K562 (cell line): ENCODE results near the gene CBFA2T2. TPM values are rescaled to one million over a fixed set of nuclear protein-coding genes. Genes with fewer than 3 reads are reported as not detected.

Source experiments
- ATAC-seq: fragments of 200-7000 bp; cut with Tn5 transposase; 3 replicates; pipeline ENCODE4 v1.9.1; 2020; ENCODE audit warnings: moderate library complexity
- BruUV-seq: library from RNA; stranded (reverse); fragments of 400-500 nt; replicated peaks from 2 replicates; lab custom pipeline; 2021; lab: Mats Ljungman, UMichigan
- CTCF ChIA-PET: fragments of 300-600 bp; formaldehyde crosslinking; extraction: SDS; loops from one replicate; lab custom pipeline; 2021; ENCODE audit warnings: low intra/inter-chr PET ratio; lab: Yijun Ruan, JAX
- POLR2A ChIA-PET: fragments of 300-600, 350-650 bp; sonication (Branson Sonifier 250); formaldehyde crosslinking; extraction: SDS; loops from one replicate; lab custom pipeline; 2021; ENCODE audit warnings: antibody characterized with exemption, inconsistent platforms; lab: Yijun Ruan, JAX
- DNase-seq, 4 experiments: peaks; one replicate each; pipeline versions ENCODE4 v3.0.0 to v3.0.0-alpha.2; 2011 to 2018; ENCODE audit warnings: low spot score in 3 of 4, mixed read lengths in 3 of 4; ENCODE audit errors: extremely low read depth in 1 of 4
- FAIRE-seq: peaks from 2 replicates; lab custom pipeline; 2011; peaks lifted over from hg19 to GRCh38; lab: Jason Lieb, UNC
- H2AFZ ChIP-seq: 2 replicates; pipeline ENCODE4 v1.6.0; 2011; ENCODE audit warnings: low read depth, low read length, control low read depth, inconsistent platforms
- H3K27ac ChIP-seq: fragments of 200-600 bp; 3 replicates; pipeline ENCODE4 v1.8.0; 2011; ENCODE audit warnings: low read depth, mild to moderate bottlenecking, control low read depth, inconsistent platforms, low read length, moderate library complexity, mixed read lengths; ENCODE audit errors: extremely low read depth
- H3K27me3 ChIP-seq, 2 experiments: fragments of 300-600 bp in 1 of 2; 2 replicates in 1 of 2; 3 replicates in 1 of 2; pipeline versions ENCODE4 v1.6.0 to v1.8.0; 2011; ENCODE audit warnings: inconsistent platforms in 2 of 2, low read length in 2 of 2, mild to moderate bottlenecking in 1 of 2, mixed read lengths in 1 of 2, moderate library complexity in 1 of 2; ENCODE audit not compliant: control insufficient read depth in 2 of 2, insufficient read depth in 2 of 2
- H3K36me3 ChIP-seq: fragments of 300-600 bp; 3 replicates; pipeline ENCODE4 v1.8.0; 2011; ENCODE audit warnings: mild to moderate bottlenecking, low read length, inconsistent platforms; ENCODE audit not compliant: control insufficient read depth, insufficient read depth
- H3K4me1 ChIP-seq, 2 experiments: fragments of 200-600 bp in 1 of 2; replicated peaks in 1 of 2; 2 replicates in 1 of 2; 3 replicates in 1 of 2; pipeline versions ENCODE4 v1.5.1 to v1.8.0; 2011; ENCODE audit warnings: inconsistent platforms in 2 of 2, low read length in 2 of 2, mild to moderate bottlenecking in 1 of 2, mixed read lengths in 1 of 2, moderate library complexity in 1 of 2; ENCODE audit not compliant: control insufficient read depth in 2 of 2, insufficient read depth in 2 of 2
- H3K4me2 ChIP-seq: 2 replicates; pipeline ENCODE4 v1.6.1; 2011; ENCODE audit warnings: low read length, control low read depth, inconsistent platforms, mixed read lengths; ENCODE audit not compliant: insufficient read depth
- H3K4me3 ChIP-seq: fragments of 200-600 bp; sonication (generic), shearing (Covaris generic); 2 replicates; pipeline ENCODE4 v1.5.1; 2016; ENCODE audit warnings: control low read depth, inconsistent platforms
- H3K79me2 ChIP-seq: fragments of 200-600 bp; 3 replicates; pipeline ENCODE4 v1.8.0; 2011; ENCODE audit warnings: low read length, inconsistent platforms; ENCODE audit not compliant: control insufficient read depth, insufficient read depth
- H3K9ac ChIP-seq, 2 experiments: 2 replicates each; pipeline versions ENCODE4 v1.6.0 to v1.6.1; 2011; ENCODE audit warnings: low read depth in 2 of 2, low read length in 2 of 2, control low read depth in 1 of 2, inconsistent platforms in 1 of 2, mild to moderate bottlenecking in 1 of 2, mixed read lengths in 1 of 2; ENCODE audit not compliant: insufficient read depth in 1 of 2
- H3K9me1 ChIP-seq: one replicate; pipeline ENCODE4 v1.6.0; 2011; ENCODE audit warnings: inconsistent platforms, mild to moderate bottlenecking, low read length, moderate library complexity; ENCODE audit not compliant: control insufficient read depth, insufficient read depth
- H3K9me3 ChIP-seq: replicated peaks from 2 replicates; pipeline ENCODE4 v1.5.1; 2011; ENCODE audit warnings: low read depth, low read length, inconsistent platforms; ENCODE audit not compliant: control insufficient read depth, insufficient read depth
- H4K20me1 ChIP-seq: replicated peaks from 2 replicates; pipeline ENCODE4 v1.6.1; 2011; ENCODE audit warnings: low read length, inconsistent platforms, mixed read lengths; ENCODE audit not compliant: control insufficient read depth, insufficient read depth
- CBFA2T3 ChIP-seq: fragments of 450-650 bp; IDR thresholded peaks from 2 replicates; pipeline ENCODE4 v1.6.1; 2017
- HDGF ChIP-seq: fragments of 450-650 bp; IDR thresholded peaks from 2 replicates; pipeline ENCODE4 v1.6.1; 2016
- OTX1 ChIP-seq: fragments of 450-650 bp; formaldehyde crosslinking; IDR thresholded peaks from 2 replicates; pipeline ENCODE4 v1.4.0; 2022; ENCODE audit warnings: mild to moderate bottlenecking
- TEAD1 ChIP-seq, 2 experiments: fragments of 450-650 bp in 1 of 2; sonication (generic) in 1 of 2; formaldehyde crosslinking; IDR thresholded peaks; 2 replicates each; pipeline versions ENCODE4 v1.4.0 to v1.8.0; 2020 to 2022; ENCODE audit warnings: mild to moderate bottlenecking in 2 of 2, missing genetic modification reagents in 1 of 2
- ZBTB1 ChIP-seq: sonication (generic); formaldehyde crosslinking; IDR thresholded peaks from 2 replicates; pipeline ENCODE4 v1.8.1; 2023; ENCODE audit warnings: missing genetic modification reagents, low read depth, mild to moderate bottlenecking, borderline replicate concordance
- ZNF668 ChIP-seq: fragments of 250-450 bp; sonication (Bioruptor Pico); IDR thresholded peaks from 2 replicates; pipeline ENCODE4 v1.8.0; 2022; ENCODE audit warnings: mild to moderate bottlenecking, inconsistent platforms
- WGBS: fragments of 100-300 bp; shearing (Covaris generic); methylation state at CpG from one replicate; pipeline ENCODE4 v1.1.6; 2016; ENCODE audit warnings: low coverage, mixed read lengths; ENCODE audit not compliant: insufficient coverage; ENCODE audit errors: missing lambda C conversion rate; 5-methylcytosine and 5-hydroxymethylcytosine counted together
- in situ Hi-C: fragments of 300-500 bp; cut with MboI; formaldehyde crosslinking; loops from 4 replicates; pipeline ENCODE4 v1.15.0; 2018; ENCODE audit warnings: inconsistent platforms, mixed read lengths
- intact Hi-C: fragments of 100-400 bp; cut with micrococcal nuclease; formaldehyde crosslinking; loops from 2 replicates; pipeline ENCODE4 v1.14.2; 2022
- polyA plus RNA-seq, 8 experiments: library from polyadenylated mRNA; depleted of rRNA in 4 of 8; stranded (reverse) in 5 of 8; unstranded in 3 of 8; fragments of >200 nt; fragmentation: Nextera tagmentation in 2 of 8; fragmentation: Illumina TruSeq in 1 of 8; extraction: Ambion mirVana in 2 of 8; extraction: Trizol in 1 of 8; gene quantifications; 2 replicates each; pipeline versions ENCODE4 v1.2.1 to v1.2.3, GENCODE V29; 2011 to 2014; ENCODE audit warnings: inconsistent platforms in 1 of 8, missing spikeins in 1 of 8
- total RNA-seq, 7 experiments: library from RNA; depleted of rRNA in 6 of 7; stranded (reverse); fragments of >200 nt in 6 of 7; fragmentation: Illumina TruSeq in 2 of 7; extraction: Trizol in 2 of 7; gene quantifications; 2 replicates each; pipeline versions ENCODE4 v1.2.1 to v1.2.3, GENCODE V29; 2011 to 2021; ENCODE audit warnings: low replicate concordance in 1 of 7
- TF ChIP-seq, protein P1 (sequence below), 2 experiments: IDR thresholded peaks; 2 replicates each; pipeline ENCODE4 v1.6.1; 2012; ENCODE audit warnings: improper control_type of control experiment in 2 of 2, low read depth in 2 of 2, low read length in 2 of 2, borderline replicate concordance in 1 of 2

CBFA2T2 gene
- total and polyA plus RNA-seq, 9 of the 15 experiments (the other 6 are each of a cell fraction or from before 2014, with no cell fraction given), result 0.27 to 9.6 (median 5.8) TPM

- Histone ChIP-seq H3K4me2 (no peak overlapping the region), H3K4me1 (no peaks in the 10 kb centered on the region), H4K20me1 (no peaks in the 10 kb centered on the region), H3K4me3 (no peak overlapping the region), H3K9ac (0 out of 4 replicates have a peak overlapping the region, but pooled peaks of 1 of the 2 experiments have one; percentile 57), H3K27me3 (no peaks in the 10 kb centered on the region), H3K27ac (no peak overlapping the region), H2AFZ (no peak overlapping the region), H3K36me3 (peaks cover 22% of the 10 kb centered on the region; the same call in 2 of the 3 replicates), H3K9me3 (no peaks in the 10 kb centered on the region), H3K79me2 (no peaks in the 10 kb centered on the region), H3K9me1 (no peaks in the 10 kb centered on the region)
- intact Hi-C loops, result no loop called here
- ATAC-seq, result no peak
- TF ChIP-seq ZNF668 (CRISPR knock-in tag), result no peak
- no peak for DNase-seq
- in situ Hi-C loops, result no loop called here
- 88% methylated on average over 10 of the region's 10 CpGs for WGBS
- ChIA-PET CTCF (no interaction called here), POLR2A (no interaction called here)
- peak; percentile 19 for FAIRE-seq
- no TSS peak for BruUV-seq
These were observed 132.9 kb downstream of the CBFA2T2 start for GRCh38 chr20:33622705-33623365.

DNA sequence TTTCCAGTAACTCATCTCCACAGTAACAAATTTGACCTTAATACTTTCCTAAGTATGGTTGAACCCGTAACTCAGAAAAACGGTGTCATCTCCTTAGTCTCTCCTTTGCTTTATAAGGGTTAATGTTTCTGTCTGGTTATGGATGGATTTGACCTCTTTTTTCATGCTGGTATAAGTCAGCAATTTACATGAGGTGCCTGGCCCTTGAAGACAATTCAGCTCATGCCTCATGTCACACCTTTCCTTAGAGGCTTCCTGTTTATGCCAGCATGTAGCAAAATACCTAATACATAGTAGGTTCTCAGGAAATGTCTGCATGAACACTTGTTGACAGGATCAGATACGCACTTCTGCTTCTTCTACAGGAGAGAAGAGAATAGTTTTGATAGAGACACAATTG, 134.5 kb downstream of the CBFA2T2 start:
- 74% methylated on average over 3 of the region's 3 CpGs for WGBS
- Histone ChIP-seq H3K9me1 (no peaks in the 10 kb centered on the region), H3K9ac (no peak overlapping the region), H3K27me3 (no peaks in the 10 kb centered on the region), H4K20me1 (no peaks in the 10 kb centered on the region), H3K79me2 (no peaks in the 10 kb centered on the region), H3K4me2 (no peak overlapping the region), H2AFZ (no peak overlapping the region), H3K27ac (no peak overlapping the region), H3K4me1 (no peaks in the 10 kb centered on the region; a peak in 1 of 5 replicates), H3K9me3 (no peaks in the 10 kb centered on the region), H3K4me3 (no peak overlapping the region), H3K36me3 (peaks cover 32% of the 10 kb centered on the region; the same call in 2 of the 3 replicates)
- in situ Hi-C loops, result no loop called here
- POLR2A ChIA-PET, result no interaction called here
- no peak for DNase-seq
- CTCF ChIA-PET, result no interaction called here
- ATAC-seq, result no peak
- TSS peak; percentile 30 for BruUV-seq
- intact Hi-C loops, result no loop called here
- FAIRE-seq, result no peak
- TF ChIP-seq, protein P1, sequence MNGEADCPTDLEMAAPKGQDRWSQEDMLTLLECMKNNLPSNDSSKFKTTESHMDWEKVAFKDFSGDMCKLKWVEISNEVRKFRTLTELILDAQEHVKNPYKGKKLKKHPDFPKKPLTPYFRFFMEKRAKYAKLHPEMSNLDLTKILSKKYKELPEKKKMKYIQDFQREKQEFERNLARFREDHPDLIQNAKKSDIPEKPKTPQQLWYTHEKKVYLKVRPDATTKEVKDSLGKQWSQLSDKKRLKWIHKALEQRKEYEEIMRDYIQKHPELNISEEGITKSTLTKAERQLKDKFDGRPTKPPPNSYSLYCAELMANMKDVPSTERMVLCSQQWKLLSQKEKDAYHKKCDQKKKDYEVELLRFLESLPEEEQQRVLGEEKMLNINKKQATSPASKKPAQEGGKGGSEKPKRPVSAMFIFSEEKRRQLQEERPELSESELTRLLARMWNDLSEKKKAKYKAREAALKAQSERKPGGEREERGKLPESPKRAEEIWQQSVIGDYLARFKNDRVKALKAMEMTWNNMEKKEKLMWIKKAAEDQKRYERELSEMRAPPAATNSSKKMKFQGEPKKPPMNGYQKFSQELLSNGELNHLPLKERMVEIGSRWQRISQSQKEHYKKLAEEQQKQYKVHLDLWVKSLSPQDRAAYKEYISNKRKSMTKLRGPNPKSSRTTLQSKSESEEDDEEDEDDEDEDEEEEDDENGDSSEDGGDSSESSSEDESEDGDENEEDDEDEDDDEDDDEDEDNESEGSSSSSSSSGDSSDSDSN (IDR thresholded peaks at IDR 0.05; ENCODE audit: borderline replicate concordance in 1 of 2, low read depth in 2 of 2, low read length in 2 of 2), result no peak
- TF ChIP-seq ZBTB1 (CRISPR knock-in tag) (no peak), TEAD1 (CRISPR knock-in tag; IDR thresholded peaks at IDR 0.05) (no peak), HDGF (no peak), OTX1 (CRISPR knock-in tag) (no peak), CBFA2T3 (no peak)
